Myocyte (in vitro differentiated cells): ENCODE data around the gene RAP1GAP. TPM values are rescaled to one million over a fixed set of nuclear protein-coding genes. Genes with fewer than 3 reads are reported as not detected.

ENCODE experiments used
- DNase-seq: peaks from one replicate; pipeline ENCODE4 v3.0.0-alpha.2; 2012; ENCODE audit warnings: low read depth
- total RNA-seq: library from RNA; depleted of rRNA; stranded (reverse); fragments of >200 nt; gene quantifications from 2 replicates; pipeline ENCODE4 v1.2.3, GENCODE V29; 2014

RAP1GAP gene
- total RNA-seq, 1 donor from 2014 or later = 0.21 TPM

DNA sequence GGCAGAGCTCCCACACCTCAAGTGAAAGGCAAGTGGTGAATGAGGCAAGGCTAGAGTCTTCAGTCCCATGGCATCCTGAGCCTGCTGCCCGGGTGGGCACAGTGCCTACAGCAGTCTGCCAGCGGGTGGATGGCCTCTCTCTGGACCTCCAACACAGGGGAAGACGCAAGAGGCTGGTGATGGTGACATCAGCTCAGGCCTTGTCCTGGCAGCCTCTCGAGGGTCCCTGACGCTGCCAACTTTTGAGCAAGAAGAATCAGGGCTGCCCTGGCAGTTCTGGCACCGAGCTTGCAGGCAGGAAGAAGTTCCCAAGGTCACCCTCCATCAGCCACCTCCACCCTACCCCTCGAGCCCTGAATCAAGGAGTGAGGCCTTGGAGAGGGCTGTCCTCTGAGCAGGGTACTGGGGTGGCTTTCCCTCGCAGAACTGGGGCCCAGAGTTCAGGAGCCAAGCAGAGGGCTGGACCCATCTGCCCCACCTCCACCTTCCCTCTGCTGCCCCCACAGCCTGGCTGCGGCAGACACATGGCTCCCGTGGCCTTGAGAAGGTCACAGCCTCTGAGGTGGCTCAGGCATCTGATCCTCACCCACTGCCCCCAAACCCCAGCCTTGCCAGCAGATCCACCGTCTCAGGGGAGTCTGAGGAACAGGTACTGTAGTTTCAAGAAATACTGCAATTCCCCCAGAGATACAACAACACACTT is 5.8 kb downstream of the RAP1GAP start:
- no peak for DNase-seq

DNA sequence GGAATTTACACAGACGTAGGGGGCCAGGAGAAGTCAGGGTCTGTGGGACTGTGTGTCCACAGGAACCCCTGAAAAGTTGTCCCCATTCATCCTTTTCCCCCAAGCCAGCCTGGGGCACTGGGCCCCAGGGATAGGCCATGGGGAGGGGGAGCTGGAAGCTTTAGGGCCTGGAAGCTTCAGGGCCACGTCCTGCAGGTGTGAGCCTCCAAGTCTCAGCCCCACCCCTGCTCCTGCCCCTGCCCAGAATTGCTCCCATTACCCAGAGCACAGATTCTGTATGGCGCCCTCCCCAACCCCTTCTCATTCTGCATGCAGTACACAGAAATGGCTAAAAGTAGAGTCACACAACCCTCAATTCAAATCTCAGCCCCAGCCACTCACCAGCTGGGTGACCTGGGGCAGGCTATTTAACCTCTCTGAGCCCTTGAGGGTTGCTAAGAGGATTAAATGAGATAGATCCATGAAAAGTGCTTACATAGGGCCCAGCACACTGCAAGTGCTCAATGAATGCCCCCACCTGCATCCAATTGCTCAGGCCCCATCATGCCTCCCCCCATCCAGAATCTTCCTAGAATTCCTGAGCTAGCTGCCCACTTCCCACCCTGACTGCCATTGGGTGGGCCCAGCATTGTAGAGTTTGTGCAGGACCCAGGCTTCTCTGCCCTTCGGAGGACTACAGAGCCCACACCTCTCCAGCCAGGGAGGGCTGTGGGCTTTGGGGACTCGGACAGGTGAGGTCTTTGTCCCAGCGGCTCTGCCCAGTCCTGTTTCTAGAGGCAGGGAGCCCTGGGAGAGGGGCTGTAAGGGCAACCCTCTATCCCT is 6.5 kb downstream of the RAP1GAP start:
- no peak for DNase-seq

DNA sequence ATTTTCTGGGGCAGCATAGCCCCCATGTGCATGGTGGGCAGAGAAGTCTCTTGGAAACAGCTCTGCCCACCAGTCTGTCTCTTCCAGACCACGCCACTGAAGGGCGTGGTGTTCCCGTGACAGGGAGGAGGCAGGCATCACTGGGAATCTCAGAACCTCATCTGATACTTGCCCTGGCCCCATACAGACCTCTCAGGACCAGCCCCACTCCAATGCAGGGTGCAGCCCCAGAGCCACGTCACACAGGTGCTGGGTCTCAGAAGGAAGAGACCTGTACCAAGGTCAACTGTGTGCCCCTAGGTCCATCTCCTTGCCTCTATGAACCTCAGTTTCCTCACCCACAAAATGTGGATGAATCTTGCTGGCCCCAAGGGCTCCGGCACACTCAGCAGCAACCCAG is 7.3 kb downstream of the RAP1GAP start:
- DNase-seq = no peak

DNA sequence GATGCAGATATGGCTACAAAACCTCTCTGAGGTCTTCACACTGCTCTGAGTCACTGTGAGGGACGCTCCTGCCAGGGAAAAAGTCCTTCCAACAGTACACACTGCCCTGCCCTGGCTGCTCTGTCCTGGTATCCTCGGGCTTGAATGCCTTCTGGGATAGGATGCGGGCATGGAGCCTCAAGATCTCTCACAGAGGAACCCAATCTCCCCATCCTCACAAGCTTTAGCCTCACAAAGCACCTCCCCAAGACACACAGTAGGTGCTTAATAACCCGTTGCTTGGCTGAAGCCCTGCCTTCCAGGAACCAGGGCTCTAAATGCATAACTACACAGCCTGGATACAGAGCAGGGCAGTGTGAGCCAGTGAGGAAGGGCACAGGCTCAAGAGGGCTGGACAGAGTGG is 9.2 kb downstream of the RAP1GAP start:
- no peak for DNase-seq

DNA sequence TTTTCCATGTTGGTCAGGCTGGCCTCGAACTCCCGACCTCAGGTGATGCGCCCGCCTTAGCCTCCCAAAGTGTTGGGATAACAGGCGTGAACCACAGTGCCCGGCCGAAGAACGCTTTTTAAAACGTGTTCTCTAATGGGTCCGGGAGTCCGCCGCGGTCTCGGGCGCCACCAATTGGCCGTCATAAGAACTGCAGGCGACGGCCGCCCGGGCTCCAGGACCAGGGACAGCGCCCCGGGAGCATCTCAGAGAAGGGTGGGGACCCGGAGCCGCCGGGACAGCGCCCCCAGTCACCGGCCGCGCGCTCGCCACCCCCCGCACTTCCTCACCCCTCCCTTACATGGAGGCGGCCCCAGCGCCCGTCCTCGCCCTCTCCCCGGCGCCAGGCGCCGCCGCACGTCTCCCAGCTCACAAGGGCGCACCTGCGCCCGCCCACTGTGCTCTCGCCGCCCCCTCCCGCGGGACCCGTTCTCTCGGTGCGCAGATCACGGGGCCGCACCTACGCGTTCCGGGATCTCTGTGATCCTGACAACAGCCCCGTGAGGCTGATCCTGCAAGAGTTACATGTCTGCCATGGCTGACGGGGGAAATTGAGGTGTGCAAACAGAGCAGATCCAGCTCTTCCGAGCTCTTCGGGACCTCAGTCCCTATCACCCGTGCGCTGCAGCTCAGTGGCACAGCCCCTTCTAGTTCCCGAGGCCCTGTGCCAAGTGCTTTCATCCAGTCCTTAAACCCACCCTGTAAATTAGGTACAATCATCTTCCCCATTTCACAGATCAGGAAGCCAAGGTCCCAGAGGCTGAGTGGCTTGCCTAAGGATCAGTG is 9.8 kb downstream of the RAP1GAP start:
- DNase-seq = peak; percentile 54

DNA sequence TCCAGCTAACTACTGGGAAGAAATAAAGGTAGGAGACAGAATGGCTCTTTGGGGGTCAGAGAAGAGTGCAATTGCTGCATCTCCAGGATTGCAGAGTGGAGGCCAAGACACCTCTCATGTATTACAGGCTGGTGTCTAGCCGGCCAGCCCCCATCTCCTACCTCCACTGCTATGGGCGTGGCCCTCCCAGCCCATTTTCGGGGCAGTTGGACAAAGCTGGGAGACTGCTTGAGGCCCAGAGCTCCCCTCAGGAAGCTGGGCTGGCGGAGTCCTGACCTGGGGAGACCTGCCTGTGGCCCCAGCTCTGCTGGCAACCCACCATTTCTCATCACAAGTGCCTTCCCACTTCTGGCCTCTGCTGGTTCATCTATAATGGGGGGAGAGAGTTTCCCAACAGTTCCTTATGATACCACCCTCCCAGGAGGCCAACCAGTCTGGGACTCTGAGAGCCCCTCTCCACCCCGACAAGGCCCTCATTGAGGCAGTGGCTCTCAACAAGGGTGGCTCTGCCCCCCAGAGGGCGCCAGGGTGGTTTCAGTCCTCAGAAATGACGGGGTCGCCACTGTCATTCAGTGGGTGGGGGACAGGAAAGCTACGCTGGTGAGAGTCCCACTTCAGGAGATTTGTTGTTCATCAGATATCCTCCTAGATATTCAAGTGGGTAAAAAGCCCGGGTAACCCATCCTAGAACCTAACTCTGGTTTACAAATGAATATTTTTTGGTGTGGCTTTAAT is 11.5 kb downstream of the RAP1GAP start:
- no peak for DNase-seq

DNA sequence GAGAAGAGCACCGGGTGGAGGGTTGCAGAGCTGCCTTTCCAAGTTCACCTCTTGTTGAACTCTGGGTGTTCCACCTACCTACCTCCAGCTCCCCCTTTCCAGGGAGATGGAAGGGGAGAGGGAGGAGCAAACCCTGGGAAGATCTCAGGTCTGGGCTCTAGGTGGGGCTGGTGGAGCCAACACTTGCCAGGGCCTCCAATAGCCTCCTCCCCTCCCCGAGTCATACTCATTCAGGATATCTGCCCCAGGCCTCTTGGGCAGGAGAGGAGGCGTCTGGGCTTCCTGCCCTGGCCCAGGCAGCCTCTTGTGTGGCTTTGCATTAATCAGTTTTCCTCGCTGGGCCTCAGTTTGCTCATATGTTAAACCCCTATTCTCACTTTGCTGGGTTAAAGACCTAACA is 13.4 kb downstream of the RAP1GAP start:
- no peak for DNase-seq

DNA sequence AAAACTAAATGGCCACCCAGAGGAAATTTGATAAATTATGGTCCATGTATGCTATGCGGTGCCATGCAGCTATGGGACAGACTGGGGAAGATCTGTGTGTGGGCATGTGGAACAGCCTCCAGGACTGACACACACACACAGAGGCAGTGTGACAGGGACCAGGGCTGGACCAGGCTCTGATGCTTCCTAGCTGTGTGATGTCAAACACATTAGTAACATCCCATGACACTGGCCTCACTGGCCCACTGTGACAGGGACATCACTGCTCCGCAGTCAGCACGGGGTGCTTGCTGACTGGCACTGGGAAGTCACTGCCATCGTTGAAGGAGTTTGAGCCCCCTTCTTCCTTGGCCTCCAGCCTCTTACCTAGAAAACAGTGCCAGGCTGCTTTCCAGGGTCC is 13.9 kb downstream of the RAP1GAP start:
- DNase-seq = no peak

DNA sequence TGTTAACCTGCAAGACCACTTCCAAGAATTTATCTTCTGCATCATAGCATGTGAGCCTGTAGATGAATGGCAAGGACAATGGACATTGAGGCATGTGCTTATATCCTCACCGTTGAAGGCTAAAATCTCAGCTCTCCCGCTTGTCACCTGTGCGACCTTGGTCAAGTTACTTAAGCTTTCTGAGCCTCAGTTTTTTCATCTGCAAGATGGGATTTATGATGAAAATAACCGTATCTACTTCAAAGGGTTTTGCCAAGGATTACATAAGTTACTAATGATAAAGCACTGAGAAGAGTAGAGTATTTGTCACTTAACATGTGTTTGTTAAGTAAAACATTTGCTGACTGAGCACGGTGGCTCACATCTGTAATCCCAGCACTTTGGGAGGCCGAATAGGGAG is 14.9 kb downstream of the RAP1GAP start:
- DNase-seq = no peak

DNA sequence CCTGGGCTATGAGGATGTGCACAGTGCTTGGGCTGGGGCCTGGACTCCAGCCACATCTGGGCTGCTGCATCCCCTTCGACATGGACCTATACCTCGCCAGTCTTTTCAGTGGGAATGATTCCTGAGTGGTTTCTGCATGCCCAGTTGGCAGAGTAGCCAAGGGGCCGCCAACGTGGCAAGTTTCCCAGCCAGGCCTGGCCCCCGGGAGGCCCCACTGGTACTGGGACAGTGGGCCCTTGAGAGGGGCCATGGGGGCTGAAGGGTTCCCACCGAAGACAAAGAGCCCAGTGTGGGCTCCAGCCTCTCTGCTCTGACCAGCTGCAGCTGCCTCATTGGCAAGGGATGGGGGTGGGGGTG is 15.4 kb downstream of the RAP1GAP start:
- DNase-seq = no peak

DNA sequence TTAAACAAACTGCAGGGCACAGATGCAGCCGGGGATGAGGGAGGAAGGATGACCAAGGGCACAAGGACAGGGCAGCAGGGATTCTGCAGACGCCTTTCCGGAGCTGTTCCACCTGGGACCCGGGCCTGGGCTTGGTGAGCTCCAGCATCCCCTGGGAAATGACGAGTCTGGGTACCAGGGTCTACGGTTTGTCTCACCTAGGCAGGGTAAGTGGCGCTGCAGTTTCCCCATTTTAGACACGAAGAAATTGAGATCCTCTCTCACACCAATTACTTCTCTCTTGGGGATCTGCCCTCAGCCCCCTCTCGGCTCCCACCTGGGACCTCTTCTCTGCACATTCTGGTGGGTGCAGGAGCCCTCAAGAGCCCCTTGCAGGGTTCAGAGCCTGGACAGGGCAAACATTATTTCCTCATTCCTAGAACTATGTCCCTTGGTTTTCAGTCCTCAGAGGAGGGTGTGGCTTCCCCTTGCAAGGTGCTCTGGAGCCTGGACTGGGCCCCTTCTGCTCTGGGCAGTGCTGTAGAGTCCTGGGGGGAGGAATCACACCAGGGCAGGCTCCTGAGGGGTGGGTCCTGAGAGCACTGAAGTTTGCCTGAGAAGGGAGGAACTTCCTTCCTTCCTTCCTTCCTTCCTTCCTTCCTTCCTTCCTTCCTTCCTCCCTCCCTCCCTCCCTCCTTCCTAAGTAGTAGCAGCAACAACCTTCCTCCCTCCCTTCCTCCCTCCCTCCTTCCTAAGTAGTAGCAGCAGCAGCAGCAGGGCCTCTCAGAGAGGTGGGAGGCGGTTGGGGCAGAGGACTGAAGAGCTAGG is 16.0 kb downstream of the RAP1GAP start:
- DNase-seq = no peak

DNA sequence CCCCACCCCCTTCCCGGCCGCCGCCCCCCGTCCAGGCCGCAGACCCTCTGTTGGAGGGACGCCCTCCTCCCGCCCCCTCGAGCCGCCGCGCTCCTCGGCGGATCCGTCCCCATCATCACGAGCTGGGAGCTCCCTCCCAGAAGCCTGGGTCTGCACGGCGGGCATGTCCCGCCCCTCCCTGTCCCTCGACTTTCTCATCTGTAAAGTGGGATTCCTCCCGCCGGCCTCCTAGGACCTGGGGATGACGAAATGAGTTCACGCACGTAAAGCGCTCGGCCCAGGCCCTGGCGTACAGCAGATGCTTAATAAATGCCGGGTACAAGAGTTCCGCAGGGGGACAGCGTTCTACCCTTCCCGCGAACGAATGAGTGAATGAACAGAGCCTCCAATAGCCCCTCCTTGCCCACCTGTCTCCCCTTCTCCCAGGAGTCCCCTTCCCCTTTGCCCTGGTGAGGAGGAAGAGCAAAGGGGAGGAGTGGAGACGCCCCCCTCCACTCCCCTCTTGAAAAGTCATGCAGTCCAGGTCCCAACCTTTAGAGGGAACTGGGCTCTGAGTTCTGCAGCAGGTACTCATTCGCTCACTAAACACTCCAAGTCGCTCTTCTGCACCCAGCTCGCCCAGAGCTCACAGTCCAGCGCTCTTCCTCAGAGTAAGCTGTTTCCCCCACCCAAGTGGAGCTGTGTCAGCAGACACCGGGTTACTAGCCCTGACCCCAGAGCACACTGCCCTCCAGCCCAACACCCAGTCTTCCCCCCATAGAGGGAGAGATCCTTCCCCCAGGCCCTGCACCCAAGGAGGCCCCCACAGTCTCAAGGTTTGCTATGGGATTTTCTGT is 16.8 kb downstream of the RAP1GAP start:
- no peak for DNase-seq

DNA sequence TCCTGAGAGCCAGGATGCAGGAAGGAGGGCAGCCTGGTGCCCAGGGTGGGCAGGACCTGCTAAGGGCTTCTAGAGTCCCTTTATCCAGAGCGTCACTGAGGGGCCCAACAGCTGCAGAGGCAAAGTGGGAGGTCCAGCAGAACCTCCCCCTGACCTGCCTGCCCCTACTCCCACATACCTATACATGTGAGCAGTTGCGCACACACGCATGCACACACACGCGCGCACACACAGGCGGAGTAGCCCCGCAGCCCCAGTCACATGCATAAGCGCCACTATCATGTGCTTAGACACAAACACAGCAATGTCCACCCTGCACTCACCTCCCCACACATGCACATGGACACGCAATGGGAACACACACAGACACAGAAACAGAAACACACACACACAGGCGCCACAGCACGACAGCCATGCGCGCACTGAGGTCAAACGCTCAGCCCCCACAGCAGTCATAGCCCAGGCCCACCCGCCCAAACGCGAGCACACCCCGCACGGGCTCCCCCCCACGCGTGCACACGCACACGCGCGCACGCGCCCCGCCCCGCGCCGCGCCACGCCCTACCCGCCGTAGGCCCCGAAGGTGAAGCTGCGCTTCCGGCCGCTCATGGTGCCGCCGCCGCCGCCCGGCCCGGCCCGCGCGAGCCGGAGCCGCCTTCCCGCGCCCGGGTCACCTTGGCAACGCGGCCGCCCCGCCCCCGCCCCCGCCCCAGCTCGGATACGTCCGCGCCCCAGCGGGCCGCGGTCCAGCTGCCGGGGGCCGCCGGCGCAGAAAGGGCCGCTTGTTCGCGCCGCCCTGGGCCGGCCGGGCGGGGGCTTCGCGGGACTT is 17.7 kb downstream of the RAP1GAP start:
- DNase-seq = no peak

DNA sequence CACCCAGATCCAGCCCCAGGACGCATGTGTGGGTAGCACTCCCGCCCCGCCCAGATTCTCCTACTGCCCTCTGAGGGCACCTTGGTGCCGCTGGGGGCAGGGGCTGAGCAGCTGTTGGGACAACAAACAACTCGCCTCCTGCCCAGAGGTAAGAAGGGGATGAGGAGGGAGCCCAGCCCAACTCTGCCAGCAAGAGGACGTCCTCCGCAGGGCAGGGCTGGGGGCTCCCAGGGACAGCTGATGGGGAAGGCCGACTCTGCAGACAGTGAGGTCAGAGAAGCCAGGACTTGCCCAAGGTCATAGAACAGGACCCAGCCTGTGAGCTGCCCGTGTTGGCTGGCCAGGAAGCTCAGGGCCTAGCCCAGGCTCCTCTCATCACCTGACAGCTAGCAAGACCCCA is 18.8 kb downstream of the RAP1GAP start:
- DNase-seq = no peak

DNA sequence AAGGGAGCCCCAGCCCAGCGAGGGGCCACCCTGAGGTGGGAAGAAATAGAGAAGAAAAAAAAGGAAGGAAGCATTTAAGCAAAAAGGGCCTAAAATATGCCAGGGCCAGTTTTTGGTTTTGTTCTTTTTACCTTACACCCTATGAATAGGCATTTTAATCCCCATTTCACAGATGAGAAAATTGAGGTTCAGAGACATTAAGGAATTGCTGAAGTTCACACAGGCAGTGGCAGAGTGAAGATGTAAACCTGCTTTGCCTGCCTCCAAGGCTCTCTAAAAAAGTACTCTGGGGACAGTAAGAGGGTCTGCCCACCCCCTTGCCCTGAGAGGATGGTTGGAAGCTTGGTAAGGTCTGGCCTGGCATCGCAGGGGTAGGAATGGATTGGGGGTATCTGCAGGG is 19.8 kb downstream of the RAP1GAP start:
- DNase-seq = no peak

DNA sequence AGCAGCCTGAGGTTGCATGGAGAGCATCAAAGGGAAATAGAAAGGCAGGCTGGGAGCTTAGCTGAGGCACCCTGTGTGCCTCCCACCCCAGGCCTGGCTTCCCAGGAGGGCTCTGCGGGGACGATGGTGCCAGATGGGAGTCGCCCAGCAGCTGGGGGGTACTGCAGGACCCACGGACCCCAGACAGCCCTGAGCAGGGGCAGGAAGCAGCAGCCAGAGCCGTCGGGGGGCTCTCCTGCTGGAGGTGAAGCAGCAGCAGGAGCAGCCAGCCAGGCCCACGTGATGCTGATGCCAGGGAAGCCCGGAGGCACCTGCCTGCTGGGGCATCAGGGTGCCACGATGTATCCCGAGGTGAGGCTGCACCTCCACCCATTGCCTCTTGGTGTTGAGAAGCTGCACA is 20.4 kb downstream of the RAP1GAP start:
- DNase-seq = no peak

DNA sequence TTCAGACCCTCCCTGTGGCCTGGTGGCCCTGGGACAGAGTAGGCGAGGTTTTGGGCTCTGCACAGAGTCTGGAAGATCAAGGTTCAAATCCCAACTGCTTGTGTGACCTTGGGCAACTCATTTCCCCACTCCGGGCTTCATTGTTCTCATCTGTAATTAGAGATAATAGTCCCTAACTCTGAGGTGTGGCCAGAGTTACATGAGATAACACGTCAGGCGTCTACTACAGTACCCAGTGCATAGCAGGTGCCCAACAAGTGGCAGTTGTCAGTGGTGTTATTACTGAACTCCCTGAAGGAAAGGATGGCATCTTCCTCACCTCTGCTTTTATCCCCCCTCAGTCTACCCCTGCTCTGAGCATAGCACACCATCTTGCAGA is 20.8 kb downstream of the RAP1GAP start:
- DNase-seq = no peak

DNA sequence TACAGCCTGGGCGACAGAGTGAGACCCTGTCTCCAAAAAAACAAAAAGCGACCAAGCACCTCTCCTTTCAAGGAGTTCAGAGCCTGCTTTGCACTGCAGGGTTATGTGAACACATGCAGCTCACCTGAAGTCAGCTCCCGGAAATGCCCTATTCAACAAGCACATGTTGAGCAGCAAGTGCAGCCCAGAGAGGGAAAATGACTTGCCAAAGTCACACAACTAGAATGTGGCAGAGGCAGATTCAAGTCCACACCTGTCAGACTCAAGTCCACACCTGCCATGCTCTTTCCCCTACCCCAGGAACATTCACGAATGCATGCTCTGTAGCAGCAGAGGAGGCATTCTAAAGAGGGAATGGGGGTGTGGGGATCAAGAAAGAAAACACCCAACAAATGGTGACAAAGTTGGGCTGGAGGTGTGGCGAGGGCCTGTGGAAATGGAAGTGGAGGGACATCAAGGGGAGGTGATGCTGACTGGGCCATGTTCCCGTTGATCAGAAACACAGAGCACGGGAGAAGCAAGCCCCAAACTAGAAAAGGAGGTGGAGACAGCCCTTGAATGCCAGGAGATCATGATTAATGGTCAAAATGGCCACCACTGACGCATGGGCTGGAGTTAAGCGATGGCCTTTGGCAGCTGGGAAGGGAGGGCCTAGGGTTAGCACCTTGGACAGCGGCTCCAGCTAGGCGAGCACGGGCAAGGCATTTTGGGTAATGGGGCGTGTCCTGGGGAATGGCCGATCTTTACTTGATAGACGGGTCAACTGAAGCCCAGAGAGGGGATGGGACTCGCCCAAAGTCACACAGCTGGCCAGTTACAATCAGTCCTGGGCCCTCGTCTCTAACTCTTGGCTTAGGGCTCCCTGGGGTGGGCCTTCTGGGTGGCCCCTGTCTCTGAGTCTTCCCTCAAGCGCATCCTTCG is 21.5 kb downstream of the RAP1GAP start:
- DNase-seq = peak; percentile 77
